Measurements from ENCODE around the gene TRERF1.
"Not testable (repeated sequence)": the region's sequence is repeated elsewhere in the genome, so short reads cannot be mapped to it uniquely, and the experiment has no call there.

The TRERF1 gene

DNA sequence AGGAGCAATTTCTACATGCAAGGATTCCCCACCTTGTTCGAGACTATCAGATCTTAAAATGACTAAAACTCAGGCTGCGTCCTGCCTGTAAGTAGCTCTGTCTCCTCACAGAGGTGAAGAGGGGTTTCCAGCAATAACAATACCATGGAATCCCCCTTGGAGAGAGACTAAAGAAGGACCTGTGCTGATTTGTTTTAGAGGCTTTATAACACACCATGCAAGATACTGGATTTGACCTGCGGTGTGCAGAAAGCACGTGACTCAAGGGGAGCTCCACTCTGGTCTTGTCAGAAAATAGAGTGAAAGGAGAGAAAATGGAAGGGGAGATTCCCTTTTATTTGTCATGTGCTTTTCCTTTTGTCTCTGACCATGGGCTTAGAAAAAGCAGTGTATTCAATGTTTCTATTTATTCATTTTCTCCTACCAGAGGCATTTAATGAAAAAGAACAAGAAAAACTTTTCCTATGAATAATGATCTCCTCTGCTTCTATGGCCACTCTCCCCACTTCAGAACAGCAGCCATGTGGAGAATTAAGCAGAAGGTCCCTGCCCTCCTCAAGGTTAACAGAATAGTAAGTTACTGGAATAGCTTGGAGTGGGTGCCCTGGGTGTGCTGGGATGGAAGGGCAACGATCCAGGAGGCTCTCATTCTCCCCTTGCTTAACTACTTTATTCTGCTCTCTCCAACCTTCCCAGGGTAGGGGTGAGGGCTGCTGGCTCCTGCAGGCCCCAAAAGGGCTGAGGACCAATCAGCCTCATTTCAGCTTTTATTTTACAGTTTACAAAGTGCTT, 214.8 kb downstream of the TRERF1 start:
- DNase-seq = no peak

DNA sequence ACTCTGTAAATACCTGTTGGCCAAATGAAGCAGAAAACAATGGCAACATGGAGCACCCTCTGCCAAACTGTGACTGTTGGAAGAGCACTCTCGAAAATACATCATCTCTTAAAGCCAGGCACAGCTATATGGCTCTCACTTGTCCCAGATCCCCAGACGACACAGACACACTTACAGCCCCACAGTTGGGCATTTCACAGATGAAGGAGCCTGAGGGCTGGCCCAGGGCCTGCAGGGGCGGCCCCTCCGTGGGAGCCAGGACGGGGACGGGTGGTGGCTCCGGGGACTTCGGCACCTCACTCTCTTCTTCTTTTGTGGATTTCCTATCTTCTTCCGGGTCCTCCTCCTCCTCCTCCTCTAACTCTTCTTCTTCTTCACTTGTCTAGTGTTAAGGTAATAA, 215.7 kb downstream of the TRERF1 start:
- DNase-seq = no peak

DNA sequence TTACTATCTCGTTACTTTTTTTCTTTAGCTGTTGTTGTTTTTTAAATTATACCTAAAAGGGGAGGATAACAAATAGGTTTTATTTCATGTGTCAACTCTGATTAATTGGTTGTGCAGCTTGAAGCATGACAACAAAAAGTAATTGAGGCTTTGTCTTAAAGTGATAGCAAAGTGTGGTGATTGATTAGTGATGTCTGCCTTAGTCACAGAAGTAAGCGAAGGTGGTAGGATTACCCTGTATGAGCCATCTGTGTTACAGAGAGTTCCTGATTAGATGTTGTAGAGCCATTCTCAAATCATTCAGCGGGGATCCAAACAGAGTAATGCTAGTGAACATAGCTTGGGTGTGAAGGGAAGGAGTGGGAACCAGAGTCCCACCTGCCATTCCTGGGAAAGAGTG, 219.7 kb downstream of the TRERF1 start:
- DNase-seq = no peak

DNA sequence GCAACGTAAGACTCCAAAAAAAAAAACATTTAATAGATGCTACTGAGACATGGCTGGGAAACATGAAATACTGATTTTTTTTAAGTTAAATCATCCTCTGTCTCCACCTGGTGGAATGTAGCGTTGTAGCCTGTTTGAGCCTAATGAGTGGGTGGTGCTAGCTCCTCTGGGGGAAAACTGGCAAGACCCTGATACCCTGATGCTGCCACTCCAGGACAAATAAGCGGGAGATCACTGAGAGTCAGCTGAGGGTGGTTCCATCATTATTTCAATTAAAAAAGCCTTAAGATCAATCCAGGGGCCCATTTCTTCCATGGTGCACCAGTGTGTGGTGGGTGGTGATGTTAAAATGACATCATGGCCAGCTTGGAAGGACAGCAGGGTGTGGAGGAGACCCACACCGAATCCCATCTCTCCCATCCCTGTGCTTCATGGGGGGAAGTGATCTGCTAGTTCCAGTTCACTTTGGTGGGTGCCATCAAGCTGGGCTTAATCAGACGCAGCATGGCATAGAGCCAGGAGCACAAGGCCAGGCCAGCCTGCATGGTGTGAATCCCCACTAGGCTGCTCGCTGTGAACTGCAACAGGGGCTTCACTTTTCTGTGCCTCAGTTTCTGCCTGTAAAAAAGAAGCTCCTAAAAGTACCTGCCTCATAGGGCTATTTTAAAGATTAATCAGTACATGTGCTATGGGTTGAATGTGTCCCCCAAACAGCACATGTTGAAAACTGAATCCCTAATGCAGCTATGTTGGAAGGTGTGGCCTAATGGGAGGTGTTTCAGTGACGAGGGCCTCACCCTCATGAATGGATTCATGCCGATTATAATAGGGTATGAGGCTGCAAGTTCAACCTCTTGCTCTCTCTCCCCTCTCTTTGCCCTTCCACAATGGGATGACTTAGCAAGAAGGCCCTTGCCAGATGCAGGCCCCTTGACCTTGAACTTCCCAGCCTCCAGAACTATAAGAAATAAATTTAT, 221.1 kb downstream of the TRERF1 start:
- no peak for DNase-seq

DNA sequence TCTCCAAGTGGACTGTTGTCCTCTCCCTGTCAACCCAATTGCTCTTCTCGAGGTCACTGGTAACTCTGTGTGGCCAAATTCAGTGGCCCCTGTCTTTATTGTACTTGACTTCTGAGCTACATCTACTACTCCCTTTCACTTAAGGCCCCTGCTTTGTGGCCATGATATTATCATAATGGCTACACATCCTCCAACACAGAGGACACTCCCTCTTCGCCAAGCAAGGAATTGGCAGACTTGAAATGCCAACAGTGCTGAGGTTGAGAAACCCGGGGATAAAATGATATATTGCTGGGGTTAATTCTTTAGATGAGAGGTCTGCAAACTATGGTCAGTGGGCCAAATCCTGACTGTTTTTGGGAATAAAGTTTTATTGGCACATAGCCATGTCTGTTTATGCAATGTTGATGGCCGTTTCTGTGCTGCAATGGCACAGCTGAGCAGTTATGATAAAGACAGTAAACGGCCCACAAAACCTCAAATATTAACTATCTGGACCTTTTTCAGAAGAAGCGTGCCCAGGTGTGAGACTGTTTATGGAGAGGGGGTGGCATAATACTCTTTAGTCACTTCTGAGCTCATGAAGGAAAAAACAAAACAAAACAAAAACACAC, 222.1 kb downstream of the TRERF1 start:
- DNase-seq = no peak

DNA sequence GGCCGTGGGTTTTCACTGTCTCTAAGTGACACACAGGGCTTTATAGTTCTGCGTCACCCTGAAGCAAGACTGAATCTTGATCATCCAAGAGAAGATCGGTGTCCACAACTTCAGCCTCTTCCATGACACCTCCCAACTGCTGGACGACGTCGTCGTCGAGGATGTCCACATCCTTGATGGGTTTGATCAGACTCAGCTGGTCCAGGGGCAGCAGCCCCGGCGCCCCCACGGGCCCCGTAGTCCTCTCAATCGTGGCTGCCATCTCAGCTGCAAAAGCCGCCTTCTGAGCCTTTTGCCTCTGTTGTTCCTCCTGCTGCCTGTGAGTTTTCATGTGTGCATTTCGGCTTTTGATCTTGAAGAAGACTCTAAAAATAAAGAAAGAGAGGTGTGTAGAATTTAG, 223.4 kb downstream of the TRERF1 start:
- no peak for DNase-seq

DNA sequence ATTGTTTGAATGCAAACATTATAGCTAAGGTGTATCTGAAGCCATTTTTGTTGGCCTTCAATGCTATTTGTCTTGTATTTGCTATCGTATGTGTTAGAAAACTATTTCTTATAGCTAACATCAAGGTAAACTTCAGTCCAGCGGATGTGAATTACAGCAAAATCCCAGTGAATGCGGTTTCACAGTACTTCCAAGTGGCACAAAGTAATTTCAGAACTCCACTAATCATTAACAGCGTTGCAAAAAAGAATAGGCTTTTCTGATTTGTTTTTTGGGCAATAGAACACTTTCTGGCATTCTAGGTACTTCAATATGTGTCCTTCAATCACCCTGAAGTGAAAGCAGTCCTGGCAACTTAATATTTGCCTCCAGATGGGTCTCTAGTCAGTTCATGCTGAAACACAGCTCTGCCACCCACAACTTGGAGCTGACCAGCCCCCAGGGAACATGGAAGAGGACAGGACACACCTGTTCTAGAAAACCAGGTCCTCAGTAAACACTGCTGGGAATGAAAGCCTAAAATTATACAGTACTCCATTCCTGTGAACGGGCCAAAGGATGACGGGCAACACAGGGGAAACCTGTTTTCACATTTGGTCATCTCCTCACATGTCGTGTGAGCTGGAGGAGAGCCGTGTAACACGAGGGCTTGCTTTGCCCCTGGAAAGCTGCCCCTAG, 224.4 kb downstream of the TRERF1 start:
- no peak for DNase-seq

DNA sequence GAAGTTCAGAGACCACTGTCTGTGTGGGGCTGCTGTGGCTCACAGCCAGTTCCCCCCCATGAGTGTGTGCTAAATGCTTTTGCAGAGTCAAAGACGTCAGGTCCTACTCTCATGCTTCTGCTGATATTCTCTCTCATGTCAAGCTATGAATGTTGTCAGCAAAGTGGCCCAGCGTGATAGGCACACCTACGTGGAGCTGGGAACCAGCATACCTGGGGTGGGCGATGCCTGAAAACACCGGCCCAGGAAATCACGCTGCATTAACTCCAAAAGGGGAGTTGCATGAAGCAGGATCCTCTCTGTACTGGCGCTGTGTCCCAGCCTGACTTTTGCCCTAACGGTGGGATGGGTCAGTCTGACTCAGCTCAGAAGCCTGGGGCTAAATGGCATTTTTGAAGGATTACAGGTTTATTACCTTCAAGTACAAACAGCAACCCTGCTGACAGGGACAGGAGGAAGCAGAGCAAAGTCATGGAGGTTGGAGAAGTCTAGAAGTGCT, 225.0 kb downstream of the TRERF1 start:
- DNase-seq = no peak

DNA sequence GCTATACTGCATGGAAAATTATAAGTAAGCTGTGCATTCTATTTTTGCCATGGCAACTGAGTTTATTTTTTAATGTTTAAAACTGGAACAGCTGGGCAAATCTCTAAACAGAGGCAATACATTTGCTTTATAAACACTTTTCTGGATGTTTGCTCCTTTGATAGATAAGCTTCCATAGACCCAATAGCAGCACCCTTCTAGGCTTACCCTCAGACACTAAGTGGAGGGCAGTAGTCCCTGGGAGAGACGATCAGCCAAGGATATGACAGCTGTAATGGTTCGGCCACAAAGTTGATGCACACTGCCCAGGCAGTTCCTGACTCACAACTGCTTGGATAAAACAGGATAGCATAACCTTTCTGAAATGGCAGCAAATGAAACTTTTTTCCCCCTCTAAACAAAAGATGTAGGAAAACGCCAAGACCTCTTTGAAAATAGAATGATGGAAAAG, 225.5 kb downstream of the TRERF1 start:
- DNase-seq = no peak

DNA sequence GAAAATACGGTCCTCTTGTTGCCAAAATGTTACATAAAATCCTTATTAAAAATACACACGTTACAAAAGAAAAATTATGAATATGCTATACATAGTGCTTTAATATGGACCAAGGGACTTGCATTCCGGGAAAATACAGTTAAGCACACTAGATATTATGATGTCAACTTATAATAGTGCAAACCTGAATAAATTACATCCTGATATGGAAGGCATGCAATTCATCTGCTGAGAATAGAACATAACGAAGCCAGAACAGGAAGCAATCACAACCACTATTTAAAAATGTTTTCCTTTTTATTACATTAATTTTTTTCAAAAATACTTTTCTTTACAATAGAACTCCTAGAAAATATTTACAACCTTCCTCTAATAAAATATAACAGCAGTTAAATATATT, 226.3 kb downstream of the TRERF1 start:
- no peak for DNase-seq

DNA sequence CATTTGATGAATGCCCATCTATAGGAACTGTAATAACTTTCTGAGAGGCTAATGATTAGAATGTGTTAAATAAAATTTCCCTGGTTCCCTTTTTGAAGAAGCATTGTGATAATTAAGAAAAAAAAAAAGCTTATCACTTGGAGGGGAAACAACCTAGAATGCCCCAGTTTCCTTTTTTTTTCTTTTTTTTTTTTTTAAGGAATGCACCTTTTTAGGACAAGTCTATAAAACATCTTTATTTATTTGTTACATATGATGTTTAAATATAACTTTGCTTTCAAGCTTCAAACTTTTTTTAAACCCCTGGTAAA, 226.7 kb downstream of the TRERF1 start:
- DNase-seq = no peak

DNA sequence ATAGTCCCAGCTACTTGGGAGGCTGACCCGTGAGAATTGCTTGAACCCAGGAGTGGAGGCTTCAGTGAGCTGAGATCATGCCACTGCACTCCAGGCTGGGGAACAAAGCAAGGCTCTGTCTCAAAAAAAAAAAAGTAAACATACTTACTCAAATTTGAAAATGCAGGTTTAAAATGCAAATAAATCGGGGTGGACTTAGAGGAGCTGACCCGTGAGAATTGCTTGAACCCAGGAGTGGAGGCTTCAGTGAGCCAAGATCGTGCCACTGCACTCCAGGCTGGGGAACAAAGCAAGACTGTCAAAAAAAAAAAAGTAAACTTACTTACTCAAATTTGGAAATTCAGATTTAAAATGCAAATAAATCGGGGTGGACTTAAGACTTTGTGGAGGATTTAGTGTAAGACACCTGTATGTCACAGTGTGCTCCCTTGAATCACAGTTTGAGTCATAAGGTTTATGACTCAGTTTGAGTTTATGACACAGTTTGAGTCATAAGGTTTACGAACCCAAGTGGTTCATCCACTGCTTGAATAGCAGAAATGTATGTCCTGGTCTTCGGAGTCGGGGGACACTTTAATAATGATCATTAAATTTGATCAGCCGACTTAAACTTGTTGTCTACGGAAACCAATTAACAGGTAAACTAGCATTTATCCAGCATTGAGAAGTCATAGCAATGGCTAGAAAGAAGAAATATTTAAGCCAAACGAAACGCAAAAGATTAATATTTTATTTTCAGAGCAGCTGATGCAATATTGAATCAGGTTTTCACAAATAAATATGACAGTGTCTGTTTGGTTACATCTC, 227.3 kb downstream of the TRERF1 start:
- no peak for DNase-seq

DNA sequence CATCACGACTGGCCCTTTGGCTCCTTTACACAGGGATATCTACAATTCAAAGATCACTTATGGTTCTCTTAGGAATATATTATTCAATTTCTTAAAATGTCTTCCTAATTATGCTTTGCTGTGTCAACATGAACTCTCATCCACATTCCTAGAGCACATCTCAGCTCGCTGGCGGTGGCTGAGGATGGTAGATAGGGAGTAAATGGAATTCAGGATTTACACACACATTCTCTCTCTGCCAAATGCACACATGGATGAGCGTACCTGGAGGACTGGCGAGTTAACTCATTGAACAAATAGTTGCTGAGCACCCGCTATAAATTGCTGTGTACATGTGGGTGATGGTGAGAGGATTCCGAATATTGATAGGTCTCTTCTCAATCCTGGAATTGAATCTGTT, 229.3 kb downstream of the TRERF1 start:
- DNase-seq = no peak

DNA sequence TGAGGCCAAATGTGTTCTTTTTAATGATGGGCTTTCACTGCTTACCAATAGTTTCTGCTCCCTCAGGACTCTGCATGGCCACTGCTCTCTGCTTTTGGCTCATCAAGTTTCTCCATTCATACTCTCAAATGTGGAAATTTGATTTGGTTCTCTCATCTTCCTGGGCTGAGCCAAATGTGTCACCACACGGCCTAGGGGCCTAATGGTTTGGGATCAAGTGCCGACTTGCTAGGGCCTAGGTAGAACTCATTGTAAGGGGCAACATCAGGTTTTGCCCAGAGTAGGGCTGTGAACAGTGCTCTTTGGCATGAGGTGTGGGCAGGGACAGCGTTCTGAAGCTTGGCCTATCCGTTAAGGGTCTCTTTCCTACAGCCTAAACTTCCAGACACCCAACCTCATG, 230.2 kb downstream of the TRERF1 start:
- DNase-seq = no peak

DNA sequence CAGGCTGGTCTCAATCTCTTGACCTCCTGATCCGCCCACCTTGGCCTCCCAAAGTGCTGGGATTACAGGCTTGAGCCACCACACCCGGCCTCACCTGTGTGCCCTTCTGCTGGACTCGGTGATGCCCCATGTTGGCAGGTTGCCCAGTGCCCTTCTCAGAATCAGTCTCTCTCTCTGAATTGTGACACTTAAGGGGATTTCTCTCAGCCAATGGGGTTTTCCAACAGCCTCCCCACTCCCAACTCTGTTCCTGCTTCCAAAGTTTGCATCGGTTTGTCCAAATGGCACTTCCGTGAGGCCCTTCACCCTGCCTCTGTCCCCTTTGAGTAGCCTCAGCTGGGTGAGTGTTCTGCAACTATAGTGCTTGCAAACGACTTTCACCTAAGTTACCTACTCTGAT, 230.9 kb downstream of the TRERF1 start:
- no peak for DNase-seq

DNA sequence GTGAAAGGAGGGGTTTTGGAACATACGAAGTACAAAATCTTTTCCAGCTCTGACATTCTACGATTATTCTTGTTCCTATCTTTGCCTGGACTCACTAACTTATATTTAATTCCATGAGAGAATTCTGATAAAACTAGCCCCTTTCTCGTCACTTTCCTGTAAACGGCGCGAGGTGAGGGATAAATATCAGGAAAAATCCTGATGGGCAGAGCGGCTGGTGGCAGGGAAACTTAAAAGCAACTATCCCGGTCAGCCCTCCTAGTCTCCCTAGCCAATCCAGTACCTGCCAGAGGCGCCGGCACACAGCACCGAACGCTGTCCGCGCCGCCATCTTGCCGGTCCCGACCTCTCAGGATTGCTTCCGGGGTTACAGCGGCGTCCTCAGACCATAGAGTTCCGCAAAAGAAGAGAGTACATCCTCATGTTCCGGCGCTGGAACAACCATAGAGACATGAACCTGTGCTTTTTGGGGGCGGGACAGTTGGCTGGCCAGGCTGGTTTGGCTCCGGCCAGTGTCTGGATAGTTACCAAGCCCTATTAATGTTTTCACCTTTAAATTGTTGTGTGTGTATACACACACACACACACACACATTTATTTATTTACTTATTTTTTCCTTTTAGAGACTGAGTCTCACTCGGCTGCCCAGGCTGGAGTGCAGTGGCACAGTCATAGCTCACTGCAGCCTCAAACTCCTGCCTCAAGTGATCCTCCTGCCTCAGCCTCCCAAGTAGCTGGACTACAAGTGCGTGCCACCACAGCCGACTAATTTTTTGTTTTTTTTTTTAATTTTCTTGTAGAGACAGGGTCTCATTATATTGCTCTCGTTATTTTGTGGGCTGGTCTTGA, 234.0 kb downstream of the TRERF1 start, which contains the start of gene MRPS10:
TSS of gene MRPS10 (minus strand) at position 343 of the 849 bp plus-strand sequence. CDS start at position 331, 12 bp downstream.
- DNase-seq = peak; percentile 94

DNA sequence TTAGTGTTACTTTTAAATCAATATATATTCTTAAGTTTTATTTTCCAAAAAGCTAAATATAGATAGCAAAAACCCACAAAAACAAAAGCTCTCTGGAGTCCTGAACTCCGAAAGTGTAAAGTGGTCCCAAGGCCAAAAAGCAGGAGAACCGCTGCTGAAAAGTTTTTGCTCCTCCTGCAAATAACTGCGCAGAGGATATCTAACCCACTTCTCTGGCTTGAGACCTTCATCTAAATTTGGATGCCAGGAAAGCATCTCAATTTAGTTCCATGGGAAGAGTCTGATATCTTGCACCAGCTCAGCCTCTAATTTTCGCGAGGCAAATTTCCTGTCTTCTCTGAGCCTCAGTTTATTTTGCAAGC, 234.6 kb downstream of the TRERF1 start:
- DNase-seq = no peak

DNA sequence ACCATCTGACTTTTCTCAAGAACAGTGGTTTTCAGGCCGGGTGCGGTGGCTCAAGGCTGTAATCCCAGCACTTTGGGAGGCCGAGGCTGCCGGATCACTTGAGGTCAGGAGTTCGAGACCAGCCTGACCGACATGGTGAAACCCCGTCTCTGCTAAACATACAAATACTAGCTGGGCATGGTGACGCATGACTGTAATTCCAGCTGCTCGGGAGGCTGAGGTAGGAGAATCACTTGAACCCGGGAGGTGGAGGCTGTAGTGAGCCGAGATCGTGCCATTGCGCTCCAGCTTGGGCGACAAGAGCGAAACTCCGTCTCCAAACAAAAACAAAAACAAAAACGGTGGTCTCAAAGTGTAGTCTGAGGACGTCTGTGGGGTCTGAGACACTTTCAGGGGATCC, 235.2 kb downstream of the TRERF1 start:
- DNase-seq = not testable (repeated sequence)

DNA sequence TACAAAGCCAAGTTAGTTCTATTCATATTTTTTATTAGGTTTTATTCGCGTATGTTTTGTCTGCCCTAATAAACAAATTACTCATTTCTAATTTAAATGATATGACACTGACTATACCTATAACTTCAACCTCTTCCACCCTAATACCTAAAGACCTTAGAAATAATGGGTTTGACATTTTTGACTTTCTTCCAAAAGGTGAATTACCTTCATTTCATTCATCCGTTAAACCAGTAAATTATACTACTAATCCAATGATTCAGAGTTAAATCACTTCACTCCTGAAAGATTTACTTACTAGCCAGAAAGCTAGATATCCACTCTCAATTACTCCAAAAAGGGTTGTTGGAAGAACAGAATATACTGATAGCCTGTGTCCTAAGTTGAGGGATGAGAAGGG, 239.3 kb downstream of the TRERF1 start:
- no peak for DNase-seq

DNA sequence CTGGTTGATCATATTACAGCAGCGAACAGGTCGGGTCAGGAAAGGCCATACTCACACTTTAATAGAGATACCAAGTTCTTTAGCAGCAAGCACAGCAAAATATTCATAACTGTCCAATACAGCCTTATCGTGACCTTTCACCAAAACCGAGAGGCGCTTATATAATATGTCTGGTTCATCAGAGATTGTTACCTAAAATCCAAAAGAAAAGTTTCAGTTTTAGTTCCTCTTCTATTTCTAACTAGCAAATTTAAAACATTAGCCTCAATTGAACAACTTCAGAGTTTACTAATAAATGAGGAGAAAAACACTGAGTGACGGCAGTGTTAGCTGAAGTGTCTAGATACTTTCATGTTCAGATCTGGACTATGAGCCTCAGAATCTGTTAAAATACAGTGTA, 240.0 kb downstream of the TRERF1 start:
- no peak for DNase-seq

DNA sequence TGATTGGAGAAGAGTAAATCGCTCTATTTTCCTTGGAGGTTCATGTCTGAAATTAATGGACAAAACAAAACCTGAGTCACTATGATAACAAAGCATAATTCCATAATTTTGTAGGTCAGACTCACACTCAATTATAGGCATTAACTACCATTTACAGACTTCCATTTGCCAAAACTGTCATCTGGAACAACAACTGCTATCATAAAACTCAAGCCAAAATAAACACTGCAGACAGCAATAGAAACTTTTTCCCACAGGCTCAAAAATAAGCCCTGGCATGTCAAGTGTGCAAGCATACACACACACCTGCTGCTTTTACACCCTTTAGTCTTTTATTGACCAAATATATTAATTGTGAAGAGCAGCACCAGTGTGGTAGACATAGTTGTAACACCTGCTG, 241.2 kb downstream of the TRERF1 start:
- DNase-seq = no peak

Measured in CD4-positive, alpha-beta T cell treated with Interleukin-21 for 1 hour (primary cell).